Left ventricle myocardium superior (tissue), 1 donor: ENCODE data around the gene CCR4. TPM values are rescaled to one million over a fixed set of nuclear protein-coding genes. Genes with fewer than 3 reads are reported as not detected.
"Not testable (repeated sequence)": the region's sequence is repeated elsewhere in the genome, so short reads cannot be mapped to it uniquely, and the experiment has no call there.

ENCODE experiments used
- ATAC-seq: fragments of 200-7000 bp; cut with Tn5 transposase; one replicate; pipeline ENCODE4 v1.9.1; 2020; ENCODE audit warnings: mild to moderate bottlenecking, moderate library complexity
- DNase-seq: peaks from one replicate; pipeline ENCODE4 v3.0.0-alpha.2; 2020
- intact Hi-C: fragments of 100-400 bp; cut with micrococcal nuclease; formaldehyde crosslinking; loops from one replicate; pipeline ENCODE4 v1.11.0; 2022
- long read RNA-seq: library from polyadenylated mRNA; unstranded; transcript quantifications from one replicate; pipeline ENCODE4 v2.0.0, GENCODE V29; 2021
- total RNA-seq: library from RNA; stranded (reverse); fragmentation: NEBNext Ultra II Directional; extraction: Animal tissue kit (Norgen Biotek cat#: 25700); gene quantifications from one replicate; pipeline ENCODE4 v1.2.1, GENCODE V29; 2021
- donor health status: DM: no; HTN: yes; CAD: no; lungs with severe emphysema.

CCR4 gene
- not detected for total RNA-seq
- long read RNA-seq = 0 reads

DNA sequence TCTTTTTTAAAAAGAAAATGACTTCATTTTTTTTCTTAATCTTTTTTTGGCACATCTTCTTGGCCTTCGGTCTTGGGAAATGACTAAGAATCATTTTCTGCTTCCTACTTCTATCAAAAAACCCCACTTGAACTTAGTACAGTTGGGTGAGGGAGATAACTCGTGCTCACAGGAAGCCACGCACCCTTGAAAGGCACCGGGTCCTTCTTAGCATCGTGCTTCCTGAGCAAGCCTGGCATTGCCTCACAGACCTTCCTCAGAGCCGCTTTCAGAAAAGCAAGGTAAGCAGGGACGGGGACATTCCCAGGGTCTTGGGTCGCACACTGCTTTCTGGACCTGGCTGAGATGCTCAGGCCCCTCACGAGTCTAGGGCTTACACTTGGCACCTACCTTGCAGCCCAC lies at the start of gene CCR4:
CCR4 (plus strand) TSS at position 235 of the 402 bp plus-strand sequence. CDS start 1,779 bp downstream, outside the sequence.
- DNase-seq (no peak), ATAC-seq (no peak)
- intact Hi-C loops = no loop called here

DNA sequence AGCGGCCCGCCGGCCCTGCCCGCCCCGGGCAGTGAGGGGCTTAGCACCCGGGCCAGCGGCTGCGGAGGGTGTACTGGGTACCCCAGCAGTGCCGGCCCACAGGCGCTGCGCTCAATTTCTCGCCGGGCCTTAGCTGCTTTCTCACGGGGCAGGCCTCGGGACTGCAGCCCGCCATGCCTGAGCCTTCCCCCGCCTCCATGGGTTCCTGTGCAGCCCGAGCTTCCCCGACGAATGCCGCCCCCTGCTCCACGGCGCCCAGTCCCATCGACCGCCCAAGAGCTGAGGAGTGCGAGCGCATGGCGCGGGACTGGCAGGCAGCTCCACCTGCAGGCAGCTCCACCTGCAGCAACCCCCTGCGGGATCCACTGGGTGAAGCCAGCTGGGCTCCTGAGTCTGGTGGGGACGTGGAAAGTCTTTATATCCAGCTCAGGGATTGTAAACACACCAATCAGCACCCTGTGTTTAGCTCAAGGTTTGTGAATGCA lies 48.5 kb upstream of the CCR4 start:
- ATAC-seq, intact Hi-C loops: not testable (repeated sequence)
- peak; percentile 44 for DNase-seq

DNA sequence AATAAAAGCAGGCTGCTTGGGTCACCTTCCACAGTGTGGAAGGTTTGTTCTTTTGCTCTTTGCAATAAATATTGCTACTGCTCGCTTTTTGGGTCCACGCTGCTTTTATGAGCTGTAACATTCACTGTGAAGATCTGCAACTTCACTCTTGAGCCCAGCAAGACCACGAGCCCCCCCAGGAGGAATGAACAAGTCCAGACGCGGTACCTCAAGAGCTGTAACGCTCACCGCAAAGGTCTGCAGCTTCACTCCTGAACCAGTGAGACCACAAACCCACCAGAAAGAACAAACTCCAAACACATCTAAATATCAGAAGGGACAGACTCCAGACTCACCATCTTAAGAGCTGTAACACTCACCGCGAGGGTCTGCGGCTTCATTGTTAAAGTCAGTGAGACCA lies 47.5 kb upstream of the CCR4 start:
- ATAC-seq (no peak), DNase-seq (no peak)
- intact Hi-C loops = no loop called here

DNA sequence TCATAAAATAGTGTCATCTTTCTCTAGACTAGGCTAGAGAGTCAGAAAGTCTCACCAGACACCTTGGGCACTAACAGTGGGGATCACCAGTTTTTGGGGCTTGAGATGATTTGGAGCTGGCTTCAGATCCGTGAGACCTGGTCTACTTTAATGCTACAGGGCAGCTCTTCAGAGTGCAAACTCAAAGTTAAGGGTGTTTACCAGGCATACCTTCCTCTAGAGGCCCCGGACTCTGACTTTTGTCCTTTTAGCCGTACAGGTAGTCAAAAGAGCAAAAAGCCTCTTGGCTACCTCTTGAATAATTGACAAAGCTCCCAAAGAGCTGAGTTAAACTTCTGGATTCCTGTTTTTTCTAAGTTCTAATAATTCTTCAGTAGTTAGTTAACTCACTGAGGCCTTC lies 41.4 kb upstream of the CCR4 start:
- ATAC-seq = no peak
- DNase-seq = no peak
- intact Hi-C loops = no loop called here

DNA sequence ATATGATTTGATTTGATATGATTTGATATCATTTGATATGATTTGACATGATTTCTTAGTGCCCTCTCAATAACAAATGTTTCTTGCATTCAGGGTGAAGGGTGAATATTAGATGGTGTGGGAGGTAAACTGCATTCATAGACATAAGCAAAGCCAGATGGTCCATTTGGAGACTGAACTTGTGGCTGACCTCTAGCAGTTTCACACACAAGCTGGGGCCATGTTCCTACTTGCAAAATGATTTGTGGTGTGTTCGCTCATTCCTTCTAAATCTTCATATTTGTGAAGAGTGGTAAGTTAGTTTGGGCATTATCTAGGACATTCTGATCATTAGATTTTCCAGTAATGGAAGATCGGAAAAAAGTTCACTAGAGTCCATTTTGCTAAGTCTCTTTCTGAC lies 40.5 kb upstream of the CCR4 start:
- intact Hi-C loops = no loop called here
- ATAC-seq (no peak), DNase-seq (no peak)

DNA sequence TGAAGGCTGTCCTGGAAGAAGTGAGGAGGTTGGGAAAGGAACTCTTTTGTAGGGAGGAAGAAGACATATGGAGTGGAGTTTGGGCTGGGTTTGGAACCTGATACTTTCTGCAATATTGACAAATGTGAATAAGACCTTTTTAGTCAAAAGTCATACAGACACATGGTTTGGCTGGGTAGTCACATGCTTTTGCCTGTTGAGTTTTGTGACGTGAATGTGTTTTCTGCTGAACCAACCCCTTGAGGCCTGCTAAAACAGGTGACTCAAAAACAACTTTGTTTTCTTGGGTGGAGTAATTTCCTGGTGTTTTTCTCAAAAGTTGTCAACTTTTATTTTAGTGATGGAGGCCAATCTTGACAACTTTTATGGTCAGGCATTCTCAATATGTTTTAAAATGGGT lies 39.4 kb upstream of the CCR4 start:
- ATAC-seq = no peak
- no peak for DNase-seq
- intact Hi-C loops = no loop called here

DNA sequence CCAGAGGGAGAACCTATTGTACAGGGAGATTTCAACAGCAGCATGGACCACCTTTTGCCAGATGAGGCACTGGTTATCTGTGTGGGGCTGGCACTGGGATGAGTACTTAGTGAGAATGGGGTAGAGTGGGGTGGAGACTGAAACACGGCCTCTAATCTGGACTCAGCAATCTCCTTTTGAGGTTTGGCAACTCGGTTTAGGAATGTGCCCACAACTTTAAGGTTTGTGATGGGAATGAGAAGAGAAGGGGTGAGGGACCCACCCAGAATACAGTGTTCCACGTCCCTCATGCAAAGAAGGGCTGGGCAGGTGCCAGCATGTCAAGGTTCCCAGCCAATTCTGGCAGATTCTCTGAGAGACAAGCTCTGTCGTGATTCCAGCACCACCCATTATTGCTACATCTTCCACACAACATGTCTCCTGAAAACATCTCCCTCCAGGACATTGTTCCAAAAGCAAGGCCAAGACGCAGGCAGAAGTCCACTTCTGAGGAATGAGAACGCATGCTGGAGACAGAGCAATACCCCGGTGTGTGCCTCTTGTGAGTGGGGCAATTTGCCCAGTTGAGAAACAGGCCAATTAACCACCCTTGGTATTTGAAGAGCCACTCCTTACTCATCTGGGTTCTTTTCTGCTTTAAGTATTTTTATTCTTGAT lies 37.5 kb upstream of the CCR4 start:
- DNase-seq (peak; percentile 60), ATAC-seq (peak; percentile 88)
- intact Hi-C loops = no loop called here

DNA sequence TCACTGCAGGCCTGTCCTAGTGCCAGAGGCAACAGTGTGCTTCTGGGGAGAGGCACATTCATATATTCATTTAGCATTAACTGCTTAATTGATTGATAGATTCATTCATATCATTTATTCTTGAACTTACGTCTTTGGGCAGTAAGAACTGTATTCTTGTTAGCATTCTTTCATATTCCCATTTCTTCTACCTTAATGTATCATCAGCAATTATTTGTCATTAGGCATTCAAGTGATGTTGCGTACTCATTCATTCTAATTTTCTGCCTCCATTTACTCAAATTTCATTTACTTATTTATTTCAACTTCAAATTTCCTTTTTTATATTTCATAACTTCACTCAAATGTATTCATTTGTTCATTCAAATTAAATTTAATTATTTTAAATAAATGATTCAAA lies 31.5 kb upstream of the CCR4 start:
- ATAC-seq (no peak), DNase-seq (no peak)
- intact Hi-C loops = no loop called here

DNA sequence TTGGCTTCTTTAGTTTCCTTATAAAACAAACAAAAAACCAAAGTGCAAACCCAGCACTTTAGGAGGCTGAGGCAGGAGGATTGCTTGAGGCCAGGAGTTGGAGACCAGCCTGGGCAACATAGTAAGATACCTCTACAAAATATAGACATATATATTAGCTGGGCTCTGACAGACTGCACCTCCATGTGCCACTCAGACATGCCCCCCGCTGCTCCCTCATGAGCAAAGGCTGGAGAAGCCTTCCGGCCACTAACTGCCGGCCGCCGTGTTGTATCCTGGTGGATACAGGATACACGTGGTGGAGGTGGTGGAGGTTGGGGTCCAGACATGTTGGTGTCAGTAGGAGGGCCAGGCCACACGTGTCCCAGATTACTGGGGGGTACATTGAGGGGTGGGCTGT lies 29.4 kb upstream of the CCR4 start:
- ATAC-seq (no peak), DNase-seq (no peak)
- intact Hi-C loops = no loop called here

DNA sequence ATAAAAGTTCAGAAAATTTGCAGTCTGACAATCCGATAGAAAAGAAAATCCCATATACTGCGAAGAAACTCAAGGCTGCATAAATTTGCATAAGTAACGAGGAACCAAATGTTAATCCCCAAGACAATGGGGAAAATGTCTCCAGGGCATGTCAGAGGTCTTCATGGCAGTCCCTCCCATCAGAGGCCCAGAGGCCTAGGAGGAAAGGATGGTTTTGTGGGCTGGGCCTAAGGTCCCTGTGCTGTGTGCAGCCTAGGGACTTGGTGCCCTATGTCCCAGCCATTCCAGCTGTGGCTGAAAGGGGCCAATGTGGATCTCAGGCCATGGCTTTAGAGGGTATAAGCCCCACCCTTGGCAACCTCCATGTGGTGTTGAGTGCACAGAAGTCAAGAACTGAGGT lies 21.3 kb upstream of the CCR4 start:
- ATAC-seq = no peak
- intact Hi-C loops = loop anchor here (5.0 kb wide), 1 partner anchor 198 kb away; no protein-coding TSS in a partner anchor

DNA sequence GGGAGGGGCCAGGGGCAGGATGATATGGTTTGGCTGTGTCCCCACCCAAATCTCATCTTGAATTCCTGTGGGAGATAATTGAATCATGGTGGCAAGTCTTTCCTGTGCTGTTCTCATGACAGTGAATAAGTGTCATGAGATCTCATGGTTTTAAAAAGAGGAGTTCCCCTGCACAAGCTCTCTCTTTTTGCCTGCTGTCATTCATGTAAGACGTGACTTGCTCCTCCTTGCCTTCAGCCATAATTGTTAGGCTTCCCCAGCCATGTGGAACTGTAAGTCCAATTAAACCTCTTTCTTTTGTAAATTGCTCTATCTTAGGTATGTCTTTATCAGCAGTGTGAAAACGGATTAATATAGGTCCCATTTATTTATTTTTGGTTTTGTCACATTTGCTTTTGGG lies 20.2 kb upstream of the CCR4 start:
- intact Hi-C loops = loop anchor here (5.0 kb wide), 1 partner anchor 199 kb away; no protein-coding TSS in a partner anchor
- not testable (repeated sequence) for ATAC-seq, DNase-seq

More for the DNA sequence above, 21.3 kb upstream of the CCR4 start:
- no peak for DNase-seq

DNA sequence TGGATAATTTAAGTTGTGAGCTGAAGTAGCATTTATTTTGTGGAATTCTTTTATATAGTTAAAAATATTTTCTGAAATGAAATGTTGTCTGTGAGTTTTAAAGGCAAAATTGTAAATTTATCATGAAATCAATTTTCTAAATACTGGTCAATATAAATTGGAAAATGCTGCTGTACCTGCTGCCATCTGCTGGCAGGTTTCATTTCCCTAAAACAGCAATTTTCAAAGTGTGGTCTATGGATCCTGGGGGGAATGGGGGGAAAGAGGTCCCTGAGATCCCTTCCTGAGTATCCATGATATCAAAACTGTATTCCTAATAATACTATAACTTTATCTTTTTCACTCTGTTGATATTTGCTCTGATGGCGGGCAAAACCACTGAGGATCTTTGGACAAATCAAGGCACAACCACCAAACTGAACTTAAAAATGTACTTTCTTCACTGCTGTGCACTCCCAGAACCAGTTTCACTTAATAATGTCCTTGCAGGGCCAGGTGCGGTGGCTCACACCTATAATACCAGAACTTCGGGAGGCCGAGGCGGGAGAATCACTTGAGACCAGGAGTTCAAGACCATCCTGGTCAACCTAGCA lies 17.2 kb upstream of the CCR4 start:
- intact Hi-C loops = loop anchor here (5.0 kb wide), 1 partner anchor 202 kb away; no protein-coding TSS in a partner anchor
- DNase-seq (no peak), ATAC-seq (no peak)

DNA sequence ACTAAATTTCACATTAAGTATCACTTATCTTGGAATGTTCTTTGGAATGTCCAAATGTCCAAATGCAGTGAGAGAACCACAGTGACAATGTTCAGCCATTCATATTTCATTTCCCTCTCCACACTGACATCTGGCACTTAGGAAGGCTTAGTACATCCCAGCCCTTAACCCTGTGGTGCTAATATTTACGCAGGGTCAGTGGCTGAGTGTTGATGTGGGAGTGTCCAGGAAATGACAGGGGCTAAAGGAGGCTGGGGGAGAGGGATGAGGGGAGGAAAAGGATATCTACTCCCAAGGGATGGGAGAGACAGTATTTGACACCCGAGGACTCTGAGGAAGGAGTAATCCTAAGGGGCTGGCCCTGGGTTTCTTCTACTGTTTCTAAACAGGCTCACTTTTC lies 14.1 kb upstream of the CCR4 start:
- DNase-seq (no peak), ATAC-seq (no peak)
- intact Hi-C loops = no loop called here

DNA sequence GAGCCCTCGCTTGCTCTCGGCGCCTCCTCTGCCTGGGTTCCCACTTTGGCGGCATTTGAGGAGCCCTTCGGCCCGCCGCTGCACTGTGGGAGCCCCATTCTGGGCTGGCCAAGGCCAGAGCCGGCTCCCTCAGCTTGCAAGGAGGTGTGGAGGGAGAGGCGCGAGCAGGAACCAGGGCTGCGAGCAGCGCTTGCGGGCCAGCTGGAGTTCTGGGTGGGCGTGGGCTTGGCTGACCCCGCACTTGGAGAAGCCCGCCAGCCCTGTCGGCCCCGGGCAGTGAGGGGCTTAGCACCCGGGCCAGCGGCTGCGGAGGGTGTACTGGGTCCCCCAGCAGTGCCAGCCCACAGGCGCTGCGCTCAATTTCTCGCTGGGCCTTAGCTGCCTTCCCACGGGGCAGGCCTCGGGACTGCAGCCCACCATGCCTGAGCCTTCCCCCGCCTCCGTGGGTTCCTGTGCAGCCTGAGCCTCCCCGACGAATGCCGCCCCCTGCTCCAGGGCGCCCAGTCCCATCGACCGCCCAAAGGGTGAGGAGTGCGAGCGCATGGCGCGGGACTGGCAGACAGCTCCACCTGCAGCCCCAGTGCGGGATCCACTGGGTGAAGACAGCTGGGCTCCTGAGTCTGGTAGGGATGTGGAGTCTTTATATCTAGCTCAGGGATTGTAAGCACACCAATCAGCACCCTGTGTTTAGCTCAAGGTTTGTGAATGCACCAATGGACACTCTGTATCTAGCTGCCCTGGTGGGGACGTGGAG lies 11.7 kb upstream of the CCR4 start:
- ATAC-seq, DNase-seq, intact Hi-C loops: not testable (repeated sequence)

DNA sequence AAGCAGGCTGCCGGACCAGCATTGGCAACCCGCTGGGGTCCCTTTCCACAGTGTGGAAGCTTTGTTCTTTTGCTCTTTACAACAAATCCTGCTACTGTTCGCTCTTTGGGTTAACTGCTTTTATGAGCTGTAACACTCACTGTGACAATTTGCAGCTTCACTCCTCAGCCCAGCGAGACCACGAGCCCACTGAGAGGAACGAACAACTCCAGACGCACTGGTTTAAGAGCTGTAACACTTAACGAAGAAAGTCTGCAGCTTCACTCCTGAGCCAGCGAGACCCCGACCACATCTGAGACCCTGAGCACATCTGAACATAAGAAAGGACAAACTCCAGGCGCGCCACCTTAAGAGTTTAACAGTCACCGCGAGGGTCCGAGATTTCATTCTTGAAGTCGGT lies 10.7 kb upstream of the CCR4 start:
- DNase-seq (no peak), ATAC-seq (no peak)
- intact Hi-C loops = no loop called here

DNA sequence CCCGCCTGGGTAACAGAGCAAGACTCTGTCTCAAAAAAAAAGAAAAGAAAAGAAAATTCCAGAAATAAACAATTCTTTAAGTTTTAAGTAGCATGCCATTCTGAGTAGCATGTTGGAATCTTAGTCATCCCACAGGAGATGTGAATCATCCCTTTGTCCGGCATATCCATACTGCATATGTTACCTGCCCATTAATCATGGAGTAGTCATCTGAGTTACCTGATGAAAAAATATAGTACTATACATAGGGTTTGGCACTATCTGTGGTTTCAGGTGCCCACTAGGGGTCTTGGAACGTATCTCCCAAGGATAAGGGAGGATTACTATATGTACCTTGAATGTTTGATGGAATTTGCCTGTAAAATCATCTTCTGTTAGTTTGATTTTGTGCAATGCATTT lies 6.3 kb upstream of the CCR4 start:
- ATAC-seq = no peak
- intact Hi-C loops = no loop called here
- DNase-seq = no peak

DNA sequence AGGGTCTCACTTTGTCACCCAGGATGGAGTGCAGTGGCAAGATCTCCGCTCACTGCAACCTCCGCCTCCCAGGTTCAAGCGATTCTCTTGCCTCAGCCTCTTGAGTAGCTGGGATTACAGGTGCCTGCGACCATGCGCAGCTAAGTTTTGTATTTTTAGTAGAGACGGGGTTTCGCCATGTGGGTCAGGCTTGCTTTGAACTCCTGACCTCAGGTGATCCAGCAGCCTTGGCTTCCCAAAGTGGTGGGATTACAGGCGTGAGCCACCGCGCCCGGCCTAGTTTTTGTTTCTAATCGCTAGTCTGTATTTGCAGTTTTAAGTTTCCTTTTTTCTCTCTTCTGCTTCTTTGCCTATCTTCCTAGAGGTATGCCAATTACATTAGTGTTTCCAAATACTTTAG lies 5.8 kb upstream of the CCR4 start:
- intact Hi-C loops, ATAC-seq: not testable (repeated sequence)

DNA sequence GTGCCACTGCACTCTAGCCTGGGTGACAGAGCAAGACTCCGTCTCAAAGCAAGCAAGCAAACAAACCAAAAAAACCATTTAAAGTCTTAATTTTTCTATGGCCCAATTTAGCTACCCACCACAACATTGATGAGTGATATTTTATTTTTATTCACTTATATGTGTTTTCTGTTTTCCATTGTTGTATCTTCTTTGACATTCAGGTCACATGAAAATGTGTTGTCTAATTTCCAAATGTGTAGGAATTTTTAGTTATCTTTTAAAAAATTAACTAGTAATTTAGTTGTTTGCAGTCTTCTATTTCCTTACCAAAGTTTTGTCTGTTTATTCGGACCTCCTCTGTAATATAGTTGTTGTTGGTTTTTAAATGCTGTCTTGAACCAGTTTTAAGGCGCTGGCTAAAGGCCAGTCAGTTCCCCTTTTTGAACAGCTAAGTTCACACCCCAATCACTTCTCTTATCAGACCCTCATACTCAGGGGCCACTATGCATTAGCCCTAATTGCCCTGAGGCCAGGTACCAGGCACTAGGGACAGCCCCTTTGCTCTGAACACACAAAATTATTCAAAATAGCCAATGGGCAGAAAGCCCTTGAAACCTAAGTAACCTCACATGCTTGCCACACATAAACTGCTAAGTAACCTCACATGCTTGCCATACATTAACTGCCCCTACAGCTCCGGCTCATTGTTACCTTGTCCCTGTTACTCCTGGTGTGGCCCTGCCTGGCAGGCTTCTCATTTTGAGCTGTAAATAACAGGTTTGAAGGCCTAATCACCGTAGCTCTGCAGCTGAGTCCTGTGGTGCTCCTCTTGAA lies 4.3 kb upstream of the CCR4 start:
- DNase-seq (no peak), ATAC-seq (no peak)
- intact Hi-C loops = no loop called here

More for the DNA sequence above, 5.8 kb upstream of the CCR4 start:
- not testable (repeated sequence) for DNase-seq

DNA sequence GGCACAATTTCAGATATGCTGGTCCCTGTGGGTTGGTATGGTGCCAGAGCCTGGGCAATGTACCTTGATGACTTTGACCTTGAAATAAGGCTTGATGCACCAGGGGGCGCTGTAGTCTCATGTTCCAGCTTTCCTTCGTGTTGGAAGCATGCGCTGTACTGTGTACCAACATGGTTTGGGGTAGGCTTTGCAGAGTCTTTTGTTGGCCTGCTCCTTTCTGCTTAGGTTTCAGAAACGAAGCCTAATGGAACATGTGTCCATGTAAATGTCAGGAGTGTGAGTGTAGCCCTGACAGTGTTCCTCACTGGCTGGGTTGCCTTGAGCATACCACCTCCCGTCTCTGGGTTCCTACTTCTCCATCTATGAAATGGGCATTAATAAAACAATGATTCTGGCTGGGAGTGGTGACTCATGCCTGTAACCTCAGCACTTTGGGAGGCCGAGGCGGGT lies 3.6 kb upstream of the CCR4 start:
- intact Hi-C loops = no loop called here
- peak; percentile 83 for DNase-seq
- ATAC-seq = peak; percentile 90
